ENCODE measurements around the gene LRRC74A.
A peak's percentile ranks its signal among the peaks of the same experiment; 100 is the strongest.
"Not testable (repeated sequence)": the region's sequence is repeated elsewhere in the genome, so short reads cannot be mapped to it uniquely, and the experiment has no call there.

The LRRC74A gene

GRCh38 chr14:76891391-76891790 is 65.2 kb downstream of the LRRC74A start:
- DNase-seq (ENCODE audit: low spot score), result no peak

- no peak for DNase-seq (ENCODE audit: low spot score)
These were observed 68.1 kb downstream of the LRRC74A start for GRCh38 chr14:76894308-76894707.

- DNase-seq (ENCODE audit: low spot score), result not testable (repeated sequence)
These were observed 71.8 kb downstream of the LRRC74A start for GRCh38 chr14:76898006-76898405.

- DNase-seq (ENCODE audit: low spot score), result no peak
These were observed 74.5 kb downstream of the LRRC74A start for GRCh38 chr14:76900682-76901081.

GRCh38 chr14:76901171-76902055 is 75.2 kb downstream of the LRRC74A start:
- no peak for DNase-seq (ENCODE audit: low spot score)

GRCh38 chr14:76902591-76902990 is 76.4 kb downstream of the LRRC74A start:
- DNase-seq (ENCODE audit: low spot score), result no peak

- DNase-seq (ENCODE audit: low spot score), result no peak
These were observed 78.0 kb downstream of the LRRC74A start for GRCh38 chr14:76904100-76904739.

- peak; percentile 69 for DNase-seq (ENCODE audit: low spot score)
These were observed 78.7 kb downstream of the LRRC74A start for GRCh38 chr14:76904740-76905569.

GRCh38 chr14:76908834-76909233 is 82.6 kb downstream of the LRRC74A start:
- DNase-seq (ENCODE audit: low spot score), result peak; percentile 64

GRCh38 chr14:76909266-76909665 is 83.1 kb downstream of the LRRC74A start:
- no peak for DNase-seq (ENCODE audit: low spot score)

- DNase-seq (ENCODE audit: low spot score), result no peak
These were observed 84.2 kb downstream of the LRRC74A start for GRCh38 chr14:76910371-76910890.

GRCh38 chr14:76911473-76911872 is 85.3 kb downstream of the LRRC74A start:
- DNase-seq (ENCODE audit: low spot score), result no peak

GRCh38 chr14:76914533-76915081 is 88.4 kb downstream of the LRRC74A start:
- DNase-seq (ENCODE audit: low spot score), result not testable (repeated sequence)

- DNase-seq (ENCODE audit: low spot score), result no peak
These were observed 90.0 kb downstream of the LRRC74A start for GRCh38 chr14:76916040-76916715.

GRCh38 chr14:76917158-76917596 is 91.0 kb downstream of the LRRC74A start:
- DNase-seq (ENCODE audit: low spot score), result peak; percentile 49

- peak; percentile 48 for DNase-seq (ENCODE audit: low spot score)
These were observed 91.6 kb downstream of the LRRC74A start for GRCh38 chr14:76917745-76918255.

- DNase-seq (ENCODE audit: low spot score), result peak; percentile 79
These were observed 92.1 kb downstream of the LRRC74A start for GRCh38 chr14:76918256-76918781.

GRCh38 chr14:76918782-76919394 is 92.7 kb downstream of the LRRC74A start:
- peak; percentile 77 for DNase-seq (ENCODE audit: low spot score)

Data from pons (tissue), 1 donor.